Glomerular visceral epithelial cell (primary cell): Measurements from ENCODE around the gene TIMM44.
"Not testable (repeated sequence)": the region's sequence is repeated elsewhere in the genome, so short reads cannot be mapped to it uniquely, and the experiment has no call there.

Source experiments
- DNase-seq: peaks from one replicate; pipeline ENCODE4 v3.0.0-alpha.2; 2016; ENCODE audit errors: extremely low spot score

The TIMM44 gene

DNA sequence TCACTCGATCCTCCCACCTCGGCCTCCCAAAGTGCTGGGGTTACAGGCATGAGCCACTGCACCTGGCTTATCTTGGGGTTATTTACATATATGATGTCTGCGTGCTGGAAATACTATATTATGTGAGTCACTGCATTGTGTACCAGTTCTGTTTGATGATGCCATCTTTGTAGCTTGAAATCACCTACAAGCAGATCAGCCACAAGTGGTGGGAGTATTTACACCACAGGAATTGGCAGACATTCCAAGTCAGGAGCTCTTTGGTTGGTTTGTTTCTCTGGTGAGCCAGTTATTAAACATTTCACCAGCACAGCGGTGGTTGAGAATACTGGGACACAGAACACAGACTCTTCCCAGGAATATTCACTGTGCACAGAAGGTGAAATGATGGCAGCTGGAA is 4.5 kb upstream of the TIMM44 start:
- DNase-seq = no peak

DNA sequence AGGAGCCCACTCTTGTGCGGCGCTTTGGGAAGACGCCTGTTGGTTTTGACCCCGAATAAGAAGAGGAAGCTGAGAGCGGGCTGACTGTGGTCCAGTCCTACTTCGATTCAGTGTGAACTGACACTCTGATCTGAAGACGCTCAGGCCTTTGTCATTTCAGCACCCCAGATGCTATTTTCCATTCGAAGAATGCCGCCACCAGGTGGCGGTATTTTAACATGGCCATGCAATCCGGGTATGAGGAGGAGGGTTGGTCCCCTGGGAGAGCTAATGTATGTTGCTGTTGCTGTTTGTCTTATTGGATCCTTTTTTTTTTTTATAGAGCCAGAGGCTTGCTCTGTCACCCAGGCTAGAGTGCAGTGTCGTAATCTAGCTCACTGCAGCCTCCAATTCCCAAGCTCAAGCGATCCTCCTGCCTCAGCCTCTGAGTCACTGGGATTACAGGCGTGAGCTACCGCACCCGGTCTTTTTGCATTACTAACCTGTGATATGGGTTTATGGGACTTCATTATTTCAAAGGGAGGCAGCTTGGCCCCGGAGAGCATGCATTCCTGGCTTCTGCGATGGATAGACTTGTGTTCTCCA is 803 bp upstream of the TIMM44 start:
- peak; percentile 87 for DNase-seq

DNA sequence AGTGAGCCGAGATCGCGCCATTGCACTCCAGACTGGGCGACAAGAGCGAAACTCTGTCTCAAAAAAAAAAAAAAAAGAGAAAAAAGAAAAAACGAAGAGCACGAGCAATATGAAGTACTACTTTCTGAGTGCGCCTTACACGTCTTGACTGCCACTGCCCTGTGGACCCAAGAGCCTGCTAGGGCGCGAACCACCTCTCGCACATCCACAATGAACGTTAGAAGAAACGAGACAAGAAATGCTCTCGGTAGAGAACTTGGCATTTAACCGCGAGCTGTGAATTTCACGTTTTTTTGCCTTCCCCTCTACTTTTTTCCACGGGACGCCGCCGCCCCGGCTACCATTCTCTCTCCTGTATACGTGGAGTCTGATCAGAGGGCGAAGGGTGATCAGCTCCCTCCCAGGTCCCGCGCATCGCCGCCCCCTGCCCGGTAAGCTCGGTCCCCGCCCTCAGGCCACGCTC is 454 bp downstream of the TIMM44 start:
- DNase-seq = no peak

DNA sequence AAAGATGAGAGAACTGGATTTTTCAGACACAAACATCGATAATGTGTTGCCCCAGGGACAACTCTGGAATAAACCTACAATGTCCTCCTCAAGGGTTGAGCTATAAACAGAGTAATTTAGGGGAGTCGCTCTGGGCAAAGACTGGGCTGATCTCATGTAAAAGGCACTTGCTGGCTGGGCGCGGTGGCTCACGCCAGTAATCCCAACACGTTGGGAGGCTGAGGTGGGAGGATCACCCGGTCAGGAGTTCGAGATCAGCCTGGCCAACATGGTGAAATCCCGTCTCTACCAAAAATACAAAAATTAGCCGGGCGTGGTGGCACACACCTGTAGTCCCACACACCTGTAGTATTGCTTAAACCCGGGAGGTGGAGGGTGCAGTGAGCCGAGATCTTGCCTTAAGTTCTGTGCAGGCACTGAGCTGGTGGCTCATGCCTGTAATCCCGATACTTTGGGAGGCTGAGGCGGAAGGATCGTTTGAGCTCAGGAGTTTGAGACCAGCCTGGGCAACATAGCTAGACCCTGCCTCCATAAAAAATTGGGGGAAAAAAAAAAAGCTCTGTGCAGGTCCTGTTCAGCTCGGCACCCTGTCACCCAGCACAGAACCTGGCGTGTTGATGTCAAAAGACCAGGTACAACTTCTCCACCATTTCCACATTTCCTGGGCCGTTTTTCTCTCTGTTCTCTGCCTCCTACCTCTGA is 1.4 kb downstream of the TIMM44 start:
- DNase-seq = no peak

DNA sequence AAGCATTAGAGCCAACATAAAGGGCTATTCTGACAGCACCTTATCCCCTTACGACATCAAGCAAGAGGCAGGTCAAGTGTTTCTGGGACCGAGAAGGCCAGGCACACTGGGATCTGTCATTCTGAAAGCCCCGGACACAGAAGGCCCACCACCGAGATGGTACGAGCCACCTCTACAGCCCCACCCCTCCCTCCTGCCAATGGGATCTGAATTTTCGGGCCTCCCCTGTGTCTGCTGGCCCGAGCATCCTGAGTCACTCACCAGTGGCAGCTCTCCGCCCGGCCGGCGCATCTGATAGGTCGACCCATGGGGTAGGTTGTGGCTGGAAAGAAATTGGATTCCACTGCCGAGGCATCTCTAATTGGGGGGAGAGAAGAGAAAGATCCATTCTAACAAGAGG is 2.6 kb downstream of the TIMM44 start:
- DNase-seq = no peak

DNA sequence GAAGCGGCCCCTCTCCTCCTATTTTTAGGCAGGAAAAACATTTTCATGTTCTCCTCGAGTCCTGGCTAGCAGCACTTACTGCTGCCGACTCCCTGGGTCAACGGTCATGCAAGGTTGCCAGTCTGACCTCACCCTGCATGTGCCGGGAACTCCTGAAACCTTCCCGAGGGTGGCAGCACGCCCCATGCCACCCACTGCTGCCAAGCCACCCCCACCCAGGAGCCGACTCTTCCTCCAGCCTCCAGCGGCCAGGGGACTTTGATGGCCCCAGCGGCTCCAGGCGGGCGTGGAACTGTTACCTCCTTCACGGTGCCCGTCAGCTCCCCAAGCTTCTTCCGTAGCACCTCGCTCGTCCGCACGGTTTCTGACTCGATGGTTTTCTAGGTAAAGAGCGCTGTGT is 8.7 kb downstream of the TIMM44 start:
- DNase-seq = no peak

DNA sequence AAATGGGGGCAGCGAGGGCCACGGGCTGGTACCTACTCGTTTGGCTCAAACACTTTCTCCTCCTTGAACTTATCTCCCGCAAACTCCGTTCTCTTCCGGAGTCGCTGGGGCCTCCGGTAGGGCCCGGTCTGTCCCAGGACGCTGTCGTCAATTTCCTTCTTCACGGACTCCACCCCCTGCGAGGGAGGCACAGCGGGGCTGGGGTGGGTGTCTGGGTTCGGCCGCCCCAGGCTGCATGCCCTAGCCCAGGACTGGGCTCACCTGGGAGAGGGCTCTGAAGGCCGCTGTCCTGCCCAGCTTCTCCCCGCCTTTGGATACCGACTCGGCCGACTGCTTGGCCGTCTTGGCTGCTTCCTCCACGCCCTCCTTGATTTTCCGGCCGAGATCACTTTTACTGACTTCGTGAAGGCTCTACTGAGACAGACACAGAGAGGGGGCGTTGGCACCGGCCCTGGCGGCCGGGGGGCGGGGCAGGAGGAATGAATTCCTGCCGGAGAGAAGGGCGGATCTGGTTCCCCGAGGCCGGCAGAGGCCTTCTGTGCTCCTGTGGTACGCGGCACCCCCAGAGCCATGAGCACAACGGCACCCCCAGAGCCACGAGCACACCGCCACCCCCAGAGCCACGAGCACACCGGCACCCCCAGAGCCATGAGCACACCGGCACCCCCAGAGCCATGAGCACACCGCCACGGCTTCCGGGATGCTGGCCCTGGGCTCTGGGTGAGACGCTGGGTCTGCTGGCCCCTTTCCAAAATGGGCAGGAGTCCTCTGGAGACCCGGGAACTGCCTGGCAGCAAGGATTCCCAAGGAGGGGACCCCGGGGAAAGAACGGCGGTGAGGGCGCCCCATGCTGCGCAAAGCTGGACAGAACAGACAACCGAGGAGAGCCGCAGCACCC is 9.4 kb downstream of the TIMM44 start:
- DNase-seq = no peak

DNA sequence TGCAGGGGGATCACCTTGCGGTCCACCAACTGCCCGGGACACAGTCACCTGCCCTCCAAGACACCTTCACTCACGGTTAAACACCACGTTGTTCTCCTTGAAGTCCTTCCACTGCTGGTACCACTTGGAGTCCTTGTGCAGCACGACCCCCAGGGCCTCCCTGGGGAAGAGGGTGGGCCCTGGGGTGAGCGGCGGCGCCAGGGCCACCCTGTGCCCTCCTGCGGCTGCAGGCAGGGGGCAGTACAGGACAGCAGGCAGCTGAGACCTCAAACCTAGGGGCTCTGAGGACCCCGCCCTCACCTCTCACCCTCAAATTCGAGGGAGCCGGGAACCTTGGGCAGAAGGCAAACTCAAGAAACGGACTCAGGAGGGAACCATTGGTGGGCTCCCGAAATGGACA is 10.1 kb downstream of the TIMM44 start:
- DNase-seq = no peak

DNA sequence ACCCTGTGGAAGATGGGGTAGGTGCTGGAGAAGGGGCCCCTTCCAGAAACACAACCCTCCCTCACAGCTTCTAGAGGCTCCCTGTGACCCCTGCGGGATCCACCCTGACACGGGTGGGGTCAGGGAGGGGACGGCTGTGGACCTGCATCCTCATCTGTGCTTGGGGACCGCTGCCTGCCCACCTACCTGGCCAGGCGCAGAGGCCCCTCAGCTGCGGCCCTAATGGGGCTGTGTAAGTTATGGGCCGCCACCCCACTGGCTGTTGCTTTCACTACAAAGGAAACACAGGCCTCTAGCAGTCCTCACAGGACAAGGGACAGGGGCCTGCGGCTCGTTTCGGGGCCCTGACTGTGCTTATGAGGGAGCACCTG is 10.6 kb downstream of the TIMM44 start:
- no peak for DNase-seq

DNA sequence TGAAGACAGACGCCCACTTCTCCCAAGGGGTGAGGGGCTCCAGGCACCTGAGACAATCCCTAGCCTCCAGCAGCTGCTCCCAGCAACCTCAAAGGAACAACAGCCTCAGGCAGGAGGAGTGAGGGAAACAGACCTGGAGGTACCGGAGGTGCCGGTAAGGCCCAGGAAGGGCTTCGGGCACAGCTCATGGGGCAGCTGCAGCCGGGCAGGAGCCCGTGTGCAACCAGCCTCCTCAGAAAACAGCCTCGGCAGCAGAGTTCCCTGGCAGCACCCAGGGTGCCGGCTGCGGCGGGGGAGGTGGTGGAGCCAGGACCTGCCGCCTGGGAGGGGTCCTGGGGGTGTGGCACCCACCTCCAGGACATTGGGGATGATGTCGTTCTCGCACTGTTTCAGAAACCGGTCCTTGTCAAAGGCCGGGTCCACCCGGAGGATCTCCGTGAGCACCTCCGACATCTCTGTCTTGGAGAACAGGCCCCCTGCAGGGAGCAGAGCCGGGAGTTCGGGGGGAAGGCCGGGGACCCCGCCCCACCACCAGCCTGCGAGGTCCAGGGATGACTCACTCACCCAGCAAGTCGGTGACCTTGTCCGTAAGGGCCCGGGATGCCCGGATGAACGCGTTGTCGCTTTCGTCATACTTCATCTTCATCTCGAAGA is 11.1 kb downstream of the TIMM44 start:
- DNase-seq = no peak

DNA sequence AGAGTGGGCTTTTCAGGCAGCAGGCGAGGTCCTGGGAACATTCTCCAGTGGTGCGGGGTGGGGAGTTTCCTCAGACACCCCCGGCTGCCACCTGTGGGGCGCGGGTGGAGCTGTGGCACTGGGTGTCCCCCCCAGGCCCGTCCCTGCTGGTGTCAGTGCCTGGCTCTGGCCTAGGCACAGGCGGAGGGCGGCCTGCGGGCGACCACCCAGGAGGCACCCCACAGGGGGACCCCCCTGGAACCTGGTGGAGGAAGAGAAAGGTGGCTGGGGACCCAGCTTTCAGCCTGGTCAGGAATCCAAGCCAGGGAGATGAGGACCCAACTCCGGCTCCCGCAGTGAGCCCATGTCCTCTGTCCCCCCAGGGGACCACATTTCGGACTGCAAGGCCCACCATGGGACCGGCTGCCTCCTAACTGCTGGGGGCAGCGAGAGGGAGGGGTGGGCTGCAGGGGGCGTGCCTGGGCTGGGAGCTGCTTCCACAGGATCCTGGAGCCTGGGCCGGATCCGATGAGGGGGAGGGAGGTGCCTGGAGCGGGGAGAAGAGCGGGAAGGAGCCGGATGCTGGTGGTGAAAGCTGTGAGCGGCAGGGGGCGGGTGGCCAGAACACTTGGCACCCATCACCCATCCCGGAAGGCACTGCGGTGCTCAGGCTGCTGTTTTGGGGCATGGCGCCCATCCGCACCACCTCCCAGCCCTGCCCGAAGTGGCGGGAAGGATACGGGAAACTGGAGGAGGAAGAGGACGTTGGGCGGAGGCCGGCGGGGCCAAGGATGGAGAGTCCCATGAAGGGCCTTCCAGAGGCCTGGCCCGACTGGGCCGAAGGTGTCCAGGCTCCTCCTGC is 12.0 kb downstream of the TIMM44 start:
- no peak for DNase-seq

DNA sequence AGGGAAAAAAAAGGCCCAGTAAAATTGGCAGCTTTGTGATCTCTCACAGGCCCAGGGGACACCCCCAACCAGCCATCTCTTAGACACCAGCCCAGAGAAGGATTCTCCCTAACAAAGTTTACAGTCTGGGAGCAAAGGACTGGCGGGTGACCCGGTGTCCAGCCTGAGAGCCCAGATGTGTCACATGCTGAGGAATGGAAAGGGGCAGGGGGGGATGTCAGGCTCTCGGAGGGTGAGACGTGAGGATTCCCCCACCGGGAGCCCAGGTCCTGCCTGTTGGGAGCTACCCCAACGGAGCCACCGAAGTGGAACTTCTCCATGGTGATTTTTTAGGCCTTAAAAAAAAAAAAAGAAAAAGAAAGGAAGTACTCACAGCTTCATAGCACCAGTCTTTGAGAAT is 12.7 kb downstream of the TIMM44 start:
- DNase-seq = no peak

DNA sequence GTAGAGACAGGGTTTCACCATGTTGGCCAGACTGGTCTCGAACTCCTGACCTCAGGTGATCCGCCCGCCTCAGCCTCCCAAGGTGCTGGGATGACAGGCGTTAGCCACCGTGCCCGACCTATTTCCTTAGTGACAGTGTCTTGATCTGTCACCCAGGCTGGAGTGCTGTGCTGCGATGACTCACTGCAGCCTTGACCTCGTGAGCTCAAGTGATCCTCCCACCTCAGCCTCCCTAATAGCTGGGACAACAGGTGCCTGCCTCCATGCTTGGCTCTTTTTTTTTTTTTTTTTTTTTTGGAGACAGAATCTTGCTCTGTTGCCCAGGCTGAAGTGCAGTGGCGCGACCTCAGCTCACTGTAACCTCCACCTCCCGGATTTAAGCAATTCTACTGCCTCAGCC is 13.4 kb downstream of the TIMM44 start:
- not testable (repeated sequence) for DNase-seq

DNA sequence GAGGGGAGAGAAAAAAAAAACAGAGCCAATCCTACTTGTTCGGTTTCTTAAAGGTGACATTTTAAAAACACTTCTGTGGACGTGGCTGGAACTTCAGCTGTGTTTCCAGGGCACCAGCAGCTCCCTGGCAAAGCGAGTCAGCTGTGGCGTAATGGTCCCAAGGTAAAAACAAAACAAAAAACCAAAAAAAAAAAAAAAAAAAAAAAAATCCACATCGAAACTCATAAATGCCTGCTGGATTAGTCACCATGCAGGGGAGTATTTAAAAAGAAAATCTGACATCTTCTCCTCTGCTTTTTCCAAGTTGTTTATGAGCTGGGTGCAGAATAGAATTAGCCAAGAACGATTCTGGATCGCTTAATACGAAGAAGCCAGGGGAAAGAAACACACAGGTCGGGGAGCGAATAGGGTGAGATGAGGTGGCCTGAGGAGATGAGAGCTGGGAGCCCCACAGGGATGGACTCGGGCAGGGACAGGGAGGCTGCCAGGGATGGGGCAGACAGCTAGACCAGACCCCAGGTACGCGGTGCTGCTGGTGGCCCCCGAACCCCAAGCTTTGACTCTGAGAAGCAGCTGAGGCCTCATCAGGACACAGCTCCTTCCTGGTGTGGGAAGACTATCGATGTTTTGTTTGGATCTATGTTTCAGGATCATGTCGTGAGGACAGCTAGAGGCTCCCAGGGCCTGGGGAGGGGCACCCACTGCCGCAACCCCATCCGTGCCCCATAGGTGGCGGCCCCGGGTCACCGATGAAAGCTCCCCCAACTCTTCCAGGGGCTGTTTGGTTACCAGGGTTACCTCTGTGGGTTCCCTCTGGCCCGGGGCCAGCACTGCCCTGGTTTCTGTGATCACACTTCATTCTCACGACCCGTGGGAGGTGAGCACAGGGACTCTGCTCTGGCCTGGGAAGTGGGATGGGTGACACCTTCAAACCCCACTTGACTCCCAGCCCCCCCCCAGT is 14.4 kb downstream of the TIMM44 start:
- DNase-seq = peak; percentile 90

DNA sequence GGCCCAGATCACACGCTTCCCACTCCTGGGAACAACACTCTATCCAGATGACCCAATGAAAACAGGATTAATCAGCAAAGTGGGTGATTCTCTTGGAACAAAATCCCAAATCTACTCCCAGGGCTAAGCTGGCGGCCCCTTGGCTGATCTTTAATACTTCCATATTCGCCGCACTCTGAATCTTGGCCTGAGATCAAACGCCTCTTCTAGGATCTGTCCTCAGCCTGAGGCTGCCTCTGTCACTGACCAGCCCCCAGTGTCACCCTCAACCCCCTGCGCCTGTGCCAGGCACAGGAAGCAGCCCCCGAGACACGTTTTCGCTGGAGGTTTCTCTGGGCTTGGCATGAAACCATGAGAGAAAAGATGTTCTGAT is 15.1 kb downstream of the TIMM44 start:
- no peak for DNase-seq

DNA sequence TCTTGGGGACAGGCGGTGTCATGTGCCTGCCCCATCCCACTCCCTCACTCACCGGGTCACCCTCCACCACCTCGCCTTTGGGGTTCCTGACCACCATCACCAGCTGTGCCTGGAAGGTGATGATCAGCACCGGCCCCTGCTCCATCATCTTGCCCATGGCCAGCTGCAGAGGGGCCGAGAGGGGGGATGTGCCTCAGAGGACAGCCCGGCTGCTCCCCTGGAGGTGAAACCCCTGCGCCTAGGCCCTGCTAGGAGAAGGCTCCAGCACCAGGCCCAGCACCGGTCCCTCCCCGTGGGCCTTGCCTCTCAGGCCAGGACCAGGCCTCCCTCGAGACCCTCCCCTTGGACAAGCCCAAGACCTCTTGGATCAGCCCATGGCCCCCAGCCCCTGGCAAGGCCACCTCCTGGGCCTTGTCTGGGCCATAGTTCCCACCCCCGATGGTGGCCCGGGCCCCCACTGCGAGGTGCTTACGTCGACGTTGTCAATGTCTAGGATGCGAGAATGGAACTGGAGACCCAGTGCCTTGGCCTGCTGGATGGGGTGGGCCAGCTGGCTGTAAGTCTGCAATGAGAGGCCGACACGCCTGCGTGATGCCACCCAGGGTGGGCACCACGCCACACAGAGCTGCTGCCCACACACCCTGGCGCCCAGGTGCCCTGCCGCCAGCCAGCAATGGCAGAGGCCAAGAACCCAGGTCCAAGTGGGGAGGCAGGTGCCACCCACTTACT is 15.7 kb downstream of the TIMM44 start:
- no peak for DNase-seq

DNA sequence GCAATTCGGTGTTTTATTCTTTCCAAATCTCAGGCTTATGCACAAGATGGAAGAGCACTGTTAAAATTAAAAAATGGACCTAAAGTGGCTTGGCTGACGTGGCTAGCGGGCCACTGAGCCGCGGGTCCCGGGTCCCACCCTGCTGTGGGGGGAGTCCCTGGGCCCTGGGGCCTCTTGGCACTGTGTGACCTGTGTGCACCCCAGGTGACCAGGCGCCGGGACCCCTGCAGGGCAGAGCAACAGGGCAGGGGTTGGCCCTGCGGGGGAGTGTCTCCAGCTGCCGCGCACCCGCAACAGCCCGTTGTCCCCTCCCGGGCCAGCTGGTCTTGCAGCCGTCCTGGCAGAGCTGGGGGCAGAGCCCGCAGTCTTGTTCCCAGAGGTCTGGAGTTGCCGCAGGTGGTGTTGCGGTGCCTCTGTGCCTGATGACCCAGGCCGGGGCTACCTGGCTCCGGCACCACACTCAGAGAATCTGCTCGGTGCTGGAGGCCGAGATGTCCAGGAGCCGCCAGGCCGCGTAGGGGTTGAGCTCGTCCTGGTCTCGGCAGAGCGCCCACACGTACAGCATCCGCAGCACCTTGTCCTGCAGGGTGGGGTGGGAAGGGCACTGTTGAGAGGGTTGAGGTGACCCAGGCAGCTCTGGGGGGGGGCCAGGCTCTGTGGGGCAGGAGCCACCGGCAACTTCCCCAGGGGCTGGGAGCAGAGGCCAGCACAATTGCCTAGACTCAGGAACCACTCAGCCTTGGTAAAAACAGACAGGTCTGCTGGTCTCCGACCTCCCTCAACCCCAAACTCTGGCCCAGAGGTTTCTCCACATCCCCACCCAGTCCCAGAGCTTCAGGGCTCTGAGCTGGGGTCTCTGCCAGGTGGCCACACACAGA is 16.5 kb downstream of the TIMM44 start:
- DNase-seq = no peak

DNA sequence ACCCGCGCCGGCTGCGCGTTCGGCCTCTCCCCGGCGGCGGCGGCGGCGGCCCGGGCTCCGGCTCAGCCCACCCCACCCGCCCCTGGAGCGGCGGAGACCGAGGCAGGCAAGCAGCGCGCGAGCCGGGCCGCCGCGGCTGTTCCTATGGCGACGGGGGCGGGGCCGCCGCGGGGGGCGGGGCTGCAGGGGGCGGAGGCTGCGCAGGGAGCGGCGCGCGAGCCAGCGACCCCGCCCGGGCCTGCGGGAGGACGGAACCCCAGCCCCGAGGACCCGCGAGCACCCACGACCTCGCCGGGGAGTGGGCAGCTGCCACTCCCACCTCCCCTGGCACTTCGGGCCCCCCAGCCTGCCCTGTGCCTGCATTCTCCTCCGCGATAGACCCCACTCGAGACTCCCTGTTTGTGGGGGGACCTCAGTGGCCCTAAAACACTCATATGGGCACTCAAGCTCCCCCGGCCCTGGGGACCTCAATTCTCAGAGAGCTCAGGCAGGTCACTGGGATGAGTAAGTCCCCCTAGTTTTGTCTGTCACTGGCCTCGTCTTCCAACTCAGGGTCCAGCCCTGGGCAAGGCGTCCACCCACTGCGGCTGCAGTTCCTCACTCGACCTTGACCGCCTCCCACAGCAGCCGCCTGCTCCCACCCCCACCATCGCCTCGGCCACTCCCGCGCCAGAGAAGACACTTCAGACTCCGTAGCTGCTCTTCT is 17.3 kb downstream of the TIMM44 start, which contains the start of gene CTXN1:
Gene CTXN1 (minus strand): TSS at position 115 of the 706 bp plus-strand sequence. CDS start 597 bp downstream, outside the sequence.
- DNase-seq = peak; percentile 70
